ENCODE measurements around the gene CPN2. TPM values are rescaled to one million over a fixed set of nuclear protein-coding genes. Genes with fewer than 3 reads are reported as not detected.

Gene CPN2
- polyA plus RNA-seq, 1 donor = 0.09 TPM

DNA sequence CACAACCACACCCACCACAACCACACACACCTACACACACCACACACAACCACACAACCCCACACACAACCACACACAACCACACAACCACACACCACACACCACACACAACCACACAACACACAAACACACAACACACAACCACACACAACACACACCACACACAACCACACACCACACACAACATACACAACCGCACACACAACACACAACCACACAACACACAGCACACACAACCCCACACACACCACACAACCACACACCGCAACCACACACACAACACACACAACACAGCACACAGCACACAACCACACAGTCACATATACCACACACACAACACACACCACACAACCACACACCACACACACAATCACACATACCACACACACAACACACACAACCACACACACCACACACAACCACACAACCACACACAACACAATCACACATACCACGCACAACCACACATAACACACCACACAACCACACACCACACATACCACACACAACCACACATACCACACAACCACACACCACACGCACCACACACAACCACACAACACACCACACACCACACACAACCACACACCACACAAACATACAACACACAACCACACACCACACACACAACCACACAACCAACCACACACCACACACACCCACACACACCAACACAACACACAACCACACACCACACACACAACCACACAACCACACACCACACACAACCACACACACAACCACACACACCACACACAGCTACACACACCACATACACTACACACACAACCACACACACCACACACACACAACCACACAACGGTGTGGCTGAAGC lies 23.7 kb downstream of the CPN2 start:
- DNase-seq = no peak

DNA sequence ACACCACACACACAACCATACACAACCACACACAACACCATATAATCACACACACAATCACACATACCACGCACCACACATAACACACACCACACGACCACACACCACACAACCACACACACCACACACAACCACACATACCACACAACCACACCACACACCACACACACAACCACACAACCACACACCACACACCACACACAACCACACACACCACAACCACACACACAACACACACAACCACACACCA lies 24.2 kb downstream of the CPN2 start:
- no peak for DNase-seq

DNA sequence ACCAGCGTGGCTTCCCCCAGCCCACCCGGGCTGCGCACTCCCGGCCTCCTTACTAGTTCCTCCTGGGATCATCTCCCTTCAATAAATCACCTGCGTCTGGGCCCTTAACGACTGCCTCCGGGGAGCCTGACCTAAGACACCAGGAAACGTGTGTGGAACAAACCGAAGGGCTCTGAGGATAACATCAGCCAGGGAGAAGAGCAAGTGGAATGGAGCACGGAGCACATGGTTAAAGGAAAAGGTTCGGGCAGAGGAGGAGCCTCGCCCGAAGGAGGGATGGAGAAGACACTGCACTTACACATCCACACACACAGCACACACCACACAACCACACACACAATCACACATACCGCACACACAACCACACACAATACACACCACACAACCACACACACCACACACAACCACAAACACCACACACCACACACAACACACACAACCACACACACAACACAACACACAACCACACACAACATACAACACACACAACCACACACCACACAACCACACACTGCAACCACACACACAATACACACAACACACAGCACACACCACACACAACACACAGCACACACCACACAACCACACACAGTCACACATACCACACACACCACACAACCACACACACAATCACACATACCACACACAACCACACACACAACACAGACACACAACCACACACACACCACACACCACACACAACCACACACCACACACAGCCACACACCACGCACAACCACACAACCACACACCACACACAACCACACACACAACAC lies 24.7 kb downstream of the CPN2 start:
- no peak for DNase-seq

DNA sequence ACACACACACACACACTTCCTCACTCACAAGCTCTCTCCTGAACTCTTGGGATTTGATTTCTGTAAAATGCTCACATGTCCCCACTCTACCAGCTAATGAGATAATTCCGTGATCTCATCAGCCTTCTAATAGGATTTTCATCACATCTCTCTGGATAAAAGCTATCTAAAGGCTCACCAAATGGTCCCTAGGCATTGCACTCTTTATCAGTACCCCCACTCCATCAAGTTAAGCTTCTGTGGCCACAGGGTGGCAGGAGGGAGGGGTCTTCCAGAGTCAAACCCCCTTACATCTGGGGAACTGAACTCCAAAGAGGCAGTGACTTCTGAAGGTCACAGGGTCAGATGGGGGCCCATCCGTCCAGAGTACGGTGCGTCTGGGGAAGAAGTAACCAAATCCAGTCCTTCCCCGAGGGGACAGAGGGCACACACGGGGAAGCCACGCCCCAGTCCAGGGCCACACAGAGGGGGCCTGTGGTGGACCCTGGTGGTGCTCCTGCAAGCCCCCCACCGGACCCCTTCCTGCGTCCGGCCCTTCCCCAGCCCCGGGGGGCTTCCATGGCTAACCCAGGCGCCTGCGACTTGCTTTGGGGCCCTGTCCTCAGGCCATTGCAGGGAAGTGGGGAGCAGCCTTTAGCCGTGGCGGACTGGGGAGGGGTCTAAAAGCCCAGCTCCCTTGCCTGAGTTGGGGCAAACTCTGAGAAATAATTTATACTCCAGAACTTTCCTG lies 25.5 kb downstream of the CPN2 start:
- no peak for DNase-seq

DNA sequence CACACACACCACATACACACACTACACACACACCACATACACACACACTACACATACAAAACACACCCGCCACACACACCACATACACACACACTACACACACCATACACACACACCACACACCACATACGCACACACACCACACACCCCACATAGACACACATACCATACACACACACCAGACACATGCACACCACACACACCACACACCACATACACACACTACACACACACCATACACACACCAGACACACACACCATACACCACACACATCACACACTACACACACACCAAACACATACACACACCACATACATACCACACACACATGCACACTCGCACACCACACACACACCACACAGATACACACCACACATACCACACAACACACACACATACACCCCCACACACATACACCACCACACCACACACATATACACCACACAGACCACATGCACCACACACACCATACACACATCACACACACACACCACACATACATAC lies 26.3 kb downstream of the CPN2 start:
- DNase-seq = no peak

DNA sequence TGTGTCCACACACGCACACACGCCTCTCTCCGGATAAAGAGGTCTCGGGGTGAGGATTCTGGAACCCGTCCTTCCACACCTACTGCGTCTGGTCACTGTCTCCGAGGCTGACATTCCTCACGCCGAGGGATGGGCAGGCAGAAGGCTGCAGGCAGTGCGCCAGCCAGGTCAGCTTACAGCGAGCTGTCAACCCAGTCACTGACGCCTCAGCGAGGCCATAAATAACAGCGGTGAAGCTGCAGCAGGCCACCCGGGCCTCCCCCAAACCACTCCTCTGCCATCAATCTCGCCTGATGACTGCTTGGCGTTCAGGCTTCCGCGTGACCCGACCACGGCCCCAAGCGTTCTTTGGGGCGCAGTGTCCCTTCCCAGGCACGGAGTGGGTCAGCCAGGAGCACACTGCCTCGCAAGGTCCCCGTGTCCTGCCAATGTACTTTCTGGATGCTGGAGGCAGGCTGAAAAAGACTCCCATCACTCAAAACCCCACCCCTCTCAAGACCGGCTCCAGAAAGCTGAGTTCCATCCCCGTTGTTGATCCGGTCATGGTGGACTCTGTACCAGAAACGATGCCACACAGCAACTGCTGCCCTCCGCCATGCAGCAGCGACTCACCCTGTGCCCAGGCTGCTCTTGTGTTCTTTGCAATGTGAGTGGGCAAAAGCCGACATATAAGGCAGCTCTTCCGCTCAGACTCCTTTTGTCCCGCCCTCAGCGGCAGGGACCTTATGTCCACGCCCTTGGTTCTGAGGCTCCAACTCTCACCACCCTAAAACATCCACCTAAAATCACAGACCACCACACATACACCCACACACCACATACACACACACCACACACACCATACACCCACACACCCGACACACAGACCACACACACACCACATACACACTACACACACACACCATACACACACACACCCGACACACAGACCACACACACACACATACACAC lies 27.1 kb downstream of the CPN2 start:
- peak; percentile 40 for DNase-seq

DNA sequence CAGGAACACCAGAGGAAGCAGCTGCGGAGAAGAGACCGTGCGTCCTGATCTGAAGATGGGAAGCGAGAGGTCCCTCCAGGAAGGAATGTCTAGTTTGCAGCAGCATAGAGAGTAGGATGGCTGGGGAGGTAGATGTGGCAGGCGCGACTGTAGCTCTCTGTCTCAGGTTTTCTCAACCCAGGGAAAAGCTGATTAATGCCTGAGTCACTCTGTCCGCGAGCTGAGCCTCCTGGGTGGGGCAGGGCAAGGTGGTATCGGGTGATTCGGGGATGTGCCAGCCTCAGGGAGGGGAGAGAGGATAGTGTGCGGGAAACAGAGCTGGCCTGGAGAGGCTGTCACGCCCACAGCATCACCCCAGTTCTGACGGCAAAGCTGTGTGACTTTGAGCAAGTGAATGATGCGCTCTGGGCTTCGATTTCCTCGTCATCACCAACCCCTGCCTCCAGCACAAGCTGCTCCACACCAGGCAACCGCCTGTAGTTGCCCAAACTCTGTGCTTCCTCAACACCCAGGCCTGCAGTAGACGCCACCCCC lies 28.4 kb downstream of the CPN2 start:
- no peak for DNase-seq

DNA sequence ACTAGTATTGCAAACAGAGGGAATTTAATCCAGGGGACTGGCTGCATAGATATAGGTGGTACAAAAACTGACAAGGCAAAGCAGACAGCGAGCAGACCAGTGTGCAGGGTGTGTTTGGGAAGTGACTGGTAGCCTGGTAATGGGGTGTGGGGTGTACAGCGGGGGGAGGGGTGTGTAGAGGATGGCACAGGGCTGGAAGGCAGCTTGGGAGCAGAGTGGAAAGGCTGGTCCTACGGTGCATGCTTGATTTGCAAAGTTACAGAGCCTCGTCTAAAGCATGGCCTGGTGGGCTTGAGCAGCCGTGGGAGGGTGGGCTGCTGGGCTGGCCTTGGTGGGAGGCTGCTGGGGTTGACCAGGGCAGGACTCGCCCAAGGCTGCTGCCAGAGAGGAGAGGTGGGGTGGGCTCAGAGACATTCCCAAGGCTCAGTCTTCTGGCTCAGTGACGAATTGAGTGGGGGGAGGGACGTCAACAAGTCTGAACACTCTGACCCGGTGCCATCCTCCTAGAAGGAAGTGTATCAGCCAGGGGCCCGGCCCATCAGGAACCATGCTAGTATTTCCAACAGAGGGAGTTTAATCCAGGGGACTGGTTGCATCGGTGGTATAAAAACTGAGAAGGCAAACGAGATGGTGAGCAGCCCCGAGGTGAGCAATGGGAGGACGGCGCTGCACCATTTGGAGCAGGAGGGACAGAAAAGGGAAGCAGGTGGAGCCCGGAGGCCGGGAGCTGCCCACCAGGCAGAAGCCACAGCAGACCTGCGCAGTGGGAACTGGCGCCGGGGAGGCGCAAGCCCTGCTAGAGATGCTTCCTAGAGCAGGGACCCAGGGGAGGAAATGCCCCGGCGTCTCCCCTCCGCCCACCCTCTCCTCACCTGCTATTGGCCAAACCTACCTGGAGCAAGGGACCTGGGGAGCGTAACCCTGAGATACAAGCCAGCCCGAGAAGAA lies 29.2 kb downstream of the CPN2 start:
- no peak for DNase-seq

DNA sequence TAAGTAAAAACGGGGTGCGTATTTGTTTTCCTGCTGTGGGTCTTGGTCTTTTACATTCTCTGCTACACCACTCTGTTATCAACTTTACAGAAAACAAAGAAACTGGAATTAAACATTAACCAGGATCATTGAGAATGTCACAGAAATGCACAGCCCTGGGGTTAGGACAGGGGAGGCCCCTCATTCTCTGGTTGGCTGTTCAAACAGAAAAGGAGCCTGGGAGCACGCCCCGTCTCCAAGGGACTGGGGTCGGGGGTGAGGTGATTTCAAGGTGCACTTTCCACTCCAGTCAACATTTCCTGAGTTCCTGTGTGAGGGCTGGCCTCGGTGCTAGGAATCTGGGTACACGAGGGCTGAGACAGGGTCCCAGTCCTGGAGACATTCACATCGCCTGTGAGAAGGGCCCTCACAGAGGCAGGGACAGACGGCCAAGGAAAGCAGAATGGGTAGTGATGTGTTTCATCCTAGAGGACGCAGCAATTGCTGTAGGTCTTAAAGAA lies 30.3 kb downstream of the CPN2 start:
- no peak for DNase-seq

DNA sequence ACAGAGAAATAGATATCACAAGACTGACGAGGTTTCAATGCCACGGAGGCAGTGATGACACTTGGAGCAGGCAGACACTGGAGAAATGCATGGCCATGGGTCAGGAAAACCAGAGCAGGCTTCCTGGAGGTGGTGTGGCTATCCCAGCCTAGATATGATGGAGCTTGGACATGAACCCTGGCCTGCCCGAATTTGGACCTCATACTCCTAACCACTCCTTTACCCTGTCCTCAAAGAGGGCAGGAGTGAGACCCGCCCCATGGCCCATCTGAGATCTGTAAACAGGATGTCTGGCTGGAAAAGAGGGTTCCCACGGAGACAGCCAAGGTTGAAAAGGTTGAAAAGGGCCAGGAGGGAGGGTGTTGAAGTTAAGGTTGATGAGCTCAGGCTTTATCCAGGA lies 31.0 kb downstream of the CPN2 start:
- no peak for DNase-seq

DNA sequence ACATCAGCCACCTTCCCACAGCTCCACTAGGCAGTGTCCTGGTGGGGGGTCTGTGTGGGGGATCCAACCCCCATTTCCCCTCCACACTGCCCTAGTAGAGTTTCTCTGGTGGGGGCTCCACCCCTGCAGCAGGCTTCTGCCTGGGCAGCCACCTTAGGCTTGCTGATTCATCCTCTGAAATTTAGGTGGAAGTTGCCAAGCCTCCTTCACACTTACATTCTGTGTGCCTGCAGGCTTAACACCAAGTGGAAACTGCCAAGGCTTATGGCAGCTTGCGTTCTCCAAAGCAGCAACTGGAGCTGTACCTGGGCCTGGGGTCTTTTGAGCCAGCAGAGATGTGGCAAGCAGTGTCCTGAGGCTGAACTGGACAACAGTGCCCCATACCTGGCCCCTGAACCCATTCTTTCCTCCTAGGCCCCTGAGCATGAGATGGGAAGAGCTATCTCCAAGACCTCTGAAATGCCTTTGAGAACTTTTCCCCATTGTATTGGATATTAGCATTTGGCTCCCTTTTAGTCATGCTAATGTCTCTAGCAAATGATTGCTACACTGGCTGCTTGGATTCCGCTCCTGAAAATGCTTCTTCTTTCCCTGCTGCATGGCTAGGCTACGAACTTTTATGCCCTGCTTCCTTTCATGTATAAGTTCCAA lies 32.5 kb downstream of the CPN2 start:
- DNase-seq = no peak

DNA sequence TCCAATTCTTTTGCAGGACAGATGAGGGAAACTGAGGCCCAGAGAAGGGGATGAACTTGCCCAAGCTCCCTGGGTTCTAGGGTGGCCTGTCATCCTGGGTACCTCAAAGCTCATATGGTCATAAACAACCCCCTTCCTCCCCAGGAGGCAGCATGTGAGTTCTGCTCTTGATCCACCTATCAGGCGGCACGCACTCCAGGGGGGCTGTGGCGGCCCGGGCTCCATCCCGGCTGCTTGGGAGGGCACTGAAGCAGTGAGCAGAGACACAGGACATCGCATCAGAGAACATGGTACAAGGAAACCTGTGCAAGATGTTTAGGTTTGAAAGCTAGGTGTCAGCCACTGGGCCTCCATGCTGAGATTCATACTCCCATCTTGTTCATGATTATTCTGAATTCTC lies 34.2 kb downstream of the CPN2 start:
- no peak for DNase-seq

DNA sequence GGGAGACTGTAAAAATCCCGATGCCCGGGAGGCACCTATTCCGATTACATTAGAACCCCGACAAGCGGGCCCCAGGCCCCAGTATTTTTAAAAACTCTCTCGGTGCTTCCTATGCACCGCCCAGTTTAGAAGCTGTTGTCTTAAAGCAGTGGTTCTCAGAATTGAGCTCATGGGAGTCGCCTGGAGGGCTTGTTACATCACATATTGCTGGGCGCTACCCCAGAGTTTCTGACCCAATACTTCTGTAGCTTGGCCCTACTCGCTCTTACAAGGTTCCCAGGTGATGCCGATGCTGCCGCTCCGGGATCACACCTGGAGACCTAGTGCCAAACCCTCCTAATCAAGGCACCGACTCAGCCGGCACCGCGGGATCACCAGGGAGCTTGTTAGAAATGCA lies 35.2 kb downstream of the CPN2 start:
- DNase-seq = no peak

DNA sequence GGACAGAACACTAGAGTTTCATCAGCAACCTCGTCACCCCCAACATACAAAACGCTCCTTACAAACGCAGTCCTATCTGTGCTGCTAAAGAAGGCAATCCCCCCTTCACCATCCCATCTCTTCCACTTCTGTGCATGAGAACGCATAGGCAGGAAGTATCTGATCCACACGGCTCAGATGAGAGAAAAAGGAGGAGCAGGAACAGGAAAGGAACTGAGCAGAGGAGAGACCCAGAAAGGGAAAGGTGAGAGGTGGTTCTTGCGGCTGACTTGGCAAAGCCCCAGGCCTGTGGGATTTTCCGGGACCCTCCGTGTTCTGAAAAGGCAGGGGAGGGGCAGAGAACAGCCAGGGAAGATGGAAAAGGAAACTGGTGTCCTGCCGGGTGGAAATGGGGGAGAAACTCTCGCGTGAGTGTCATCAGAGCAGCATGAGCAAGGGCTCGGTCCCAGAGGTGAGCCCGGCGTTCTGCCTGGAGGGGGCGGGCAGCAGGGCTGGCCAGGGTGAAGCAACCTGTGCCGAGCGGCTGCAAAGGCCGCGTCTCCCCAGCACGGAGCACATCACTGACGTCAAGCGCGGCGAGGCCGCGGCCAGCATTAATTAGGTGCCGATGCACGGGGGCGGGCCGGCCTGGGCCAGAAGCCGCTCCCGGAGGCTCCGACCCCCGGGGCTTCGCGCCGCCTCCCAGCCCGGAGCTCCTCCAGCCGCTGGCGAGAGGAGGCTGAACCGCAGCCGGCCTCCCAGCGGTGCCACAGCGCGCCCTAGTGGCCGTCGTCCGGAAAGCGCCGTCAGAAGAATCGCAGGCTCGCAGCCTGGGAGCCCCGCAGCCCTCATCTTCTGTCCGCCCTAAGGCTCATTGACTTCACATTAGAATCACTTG lies 35.8 kb downstream of the CPN2 start:
- peak; percentile 92 for DNase-seq

DNA sequence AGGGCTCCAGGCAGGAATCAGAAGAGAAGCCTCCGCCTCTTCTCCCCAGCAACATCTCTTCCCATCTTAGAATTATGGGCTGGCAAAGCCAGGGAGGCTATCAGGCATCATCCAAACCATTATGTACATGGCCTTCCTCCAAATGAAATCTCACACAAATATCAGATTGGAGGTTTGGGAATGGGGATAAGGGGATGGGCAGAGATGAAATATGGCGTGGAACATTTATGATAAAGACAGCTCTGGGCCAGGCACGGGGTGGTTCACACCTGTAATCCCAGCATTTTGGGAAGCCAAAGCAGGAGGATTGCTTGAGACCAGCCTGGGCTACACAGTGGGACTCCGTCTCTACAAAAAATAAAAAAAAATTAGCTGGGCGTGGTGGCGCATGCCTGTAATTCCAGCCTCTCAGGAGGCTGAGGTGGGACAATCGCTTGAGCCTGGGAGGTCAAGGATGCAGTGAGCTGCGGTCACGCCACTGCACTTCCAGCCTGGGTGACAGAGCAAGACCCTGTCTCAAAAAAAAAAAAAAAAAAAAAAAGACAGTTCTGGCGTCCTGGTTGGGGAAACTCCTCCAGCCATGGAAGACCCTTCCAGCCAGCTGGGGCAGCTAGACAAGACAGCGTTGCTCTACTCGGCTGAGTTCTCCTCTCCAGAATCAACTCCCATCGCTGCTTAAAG lies 36.6 kb downstream of the CPN2 start:
- DNase-seq = no peak

DNA sequence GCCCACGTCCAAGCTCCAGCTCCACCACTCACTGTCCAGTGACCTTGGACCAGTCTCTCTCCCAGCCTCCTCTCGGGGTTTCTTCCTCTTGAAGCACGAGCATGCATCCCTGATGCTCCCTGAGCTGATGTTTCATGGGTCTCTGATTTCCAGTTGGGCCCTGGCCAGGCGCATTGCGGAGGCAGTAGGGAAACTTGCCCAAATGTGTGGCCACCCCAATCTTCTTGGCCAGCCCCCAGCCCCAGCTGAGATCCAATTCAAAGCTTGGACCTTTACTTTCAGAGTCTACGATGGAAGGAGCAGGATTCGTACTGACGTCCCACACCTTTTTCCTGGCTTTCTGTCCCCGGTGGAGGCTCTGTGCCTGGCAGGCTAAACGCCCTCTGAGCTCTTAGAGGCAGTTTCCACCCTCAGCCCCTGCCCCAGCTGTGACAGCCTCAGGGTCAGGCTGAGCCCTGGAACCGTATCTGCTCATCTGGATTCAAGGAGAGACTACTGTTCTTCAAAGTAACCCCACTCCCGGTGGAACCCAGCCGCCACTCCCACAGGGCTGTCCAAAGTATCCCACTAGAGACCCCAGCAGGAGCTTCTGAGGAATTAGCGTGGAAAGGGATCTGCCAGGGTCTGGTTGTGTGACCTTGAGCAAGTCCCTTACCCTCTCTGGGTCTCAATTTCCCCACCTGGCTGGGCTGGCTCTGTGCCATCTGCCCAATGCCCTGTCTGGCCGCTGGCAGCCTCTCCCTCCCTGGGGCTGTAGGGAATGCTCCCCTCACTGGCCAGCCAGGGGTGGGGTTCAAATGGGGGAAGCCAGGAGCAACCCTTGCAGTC lies 37.4 kb downstream of the CPN2 start:
- DNase-seq = peak; percentile 68

DNA sequence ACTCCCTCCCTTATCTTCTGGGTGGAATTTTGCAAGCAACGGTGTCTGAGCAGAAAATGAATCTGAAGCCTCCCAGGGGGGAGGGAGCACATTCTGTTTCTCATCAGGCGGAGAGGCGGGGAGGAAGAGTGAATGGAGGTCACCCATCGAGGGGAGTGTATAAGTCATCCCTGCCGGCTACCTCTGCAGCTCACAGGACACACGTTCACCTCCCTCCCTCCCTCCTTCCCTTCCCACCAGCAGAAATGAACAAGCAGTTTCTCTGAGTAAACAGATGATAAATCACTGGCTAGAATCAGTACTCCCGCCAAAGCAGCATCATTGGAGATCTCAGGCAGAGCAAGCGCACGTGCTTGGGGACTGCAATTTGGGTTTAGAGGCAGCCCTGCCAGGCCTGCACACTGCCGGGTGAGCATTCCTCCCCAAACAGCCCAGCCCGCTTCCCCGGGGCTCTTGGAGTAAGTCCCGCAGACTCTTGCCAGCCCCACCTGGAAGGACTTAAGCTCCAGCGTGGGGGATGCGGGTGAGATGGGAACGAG lies 38.3 kb downstream of the CPN2 start:
- peak; percentile 81 for DNase-seq
